Kidney (tissue), 14 donors: Measurements from ENCODE around the gene PITPNM3. TPM values are rescaled to one million over a fixed set of nuclear protein-coding genes. Genes with fewer than 3 reads are reported as not detected.
A peak's percentile ranks its signal among the peaks of the same experiment; 100 is the strongest.

Experiments
- DNase-seq, 5 donors: peaks; one replicate each; pipeline ENCODE4 v3.0.0-alpha.2; 2013 to 2020
- FAIRE-seq: peaks from 2 replicates; lab custom pipeline; 2012; peaks lifted over from hg19 to GRCh38; lab: Jason Lieb, UNC
- H3K27ac ChIP-seq, 2 donors: one replicate each; pipeline ENCODE4 v1.7.0; 2013; ENCODE audit warnings: low read depth in 2 of 2, low read length in 2 of 2, inconsistent platforms in 1 of 2
- H3K27me3 ChIP-seq: one replicate; pipeline ENCODE4 v1.7.1; 2013; ENCODE audit warnings: low read length, inconsistent platforms; ENCODE audit not compliant: control insufficient read depth, insufficient read depth
- H3K36me3 ChIP-seq, 3 donors: one replicate each; pipeline versions ENCODE4 v1.7.0 to v1.7.1; 2013; ENCODE audit warnings: low read length in 3 of 3, control low read depth in 1 of 3, inconsistent platforms in 1 of 3; ENCODE audit not compliant: insufficient read depth in 3 of 3, control insufficient read depth in 2 of 3
- H3K4me1 ChIP-seq, 3 donors: one replicate each; pipeline versions ENCODE4 v1.7.0 to v1.7.1; 2013; ENCODE audit warnings: low read length in 3 of 3, inconsistent platforms in 1 of 3, low read depth in 1 of 3; ENCODE audit not compliant: control insufficient read depth in 2 of 3, insufficient read depth in 2 of 3
- H3K4me3 ChIP-seq, 3 donors: one replicate each; pipeline versions ENCODE4 v1.7.0 to v1.8.1; 2013; ENCODE audit warnings: low read length in 3 of 3, control low read depth in 1 of 3, inconsistent platforms in 1 of 3
- H3K9ac ChIP-seq, 3 donors: one replicate each; pipeline versions ENCODE4 v1.7.0 to v1.7.1; 2013; ENCODE audit warnings: low read length in 3 of 3, control low read depth in 1 of 3, inconsistent platforms in 1 of 3
- H3K9me3 ChIP-seq, 3 donors: one replicate each; pipeline versions ENCODE4 v1.7.0 to v1.7.1; 2013; ENCODE audit warnings: low read length in 3 of 3, control low read depth in 1 of 3, inconsistent platforms in 1 of 3; ENCODE audit not compliant: control insufficient read depth in 2 of 3, insufficient read depth in 1 of 3
- intact Hi-C: fragments of 100-400 bp; cut with DNase I; formaldehyde crosslinking; loops from one replicate; pipeline ENCODE4 v1.11.1; 2022
- polyA plus RNA-seq: library from polyadenylated mRNA; stranded (reverse); fragments of 350-450 nt; fragmentation: Illumina TruSeq; extraction: RNeasy Lipid Tissue Mini Kit (QIAGEN cat#74804); gene quantifications from one replicate; pipeline ENCODE4 v1.2.3, GENCODE V29; 2014; ENCODE audit warnings: low read depth, low replicate concordance; ENCODE audit not compliant: insufficient read depth
- total RNA-seq: library from RNA; stranded (reverse); fragmentation: NEBNext Ultra II Directional; extraction: Animal tissue kit (Norgen Biotek cat#: 25700); gene quantifications from one replicate; pipeline ENCODE4 v1.2.1, GENCODE V29; 2021
- TF ChIP-seq, protein P1 (sequence below): IDR thresholded peaks from 3 replicates; pipeline ENCODE4 v1.5.1; 2012; ENCODE audit warnings: mild to moderate bottlenecking, moderate library complexity, borderline replicate concordance; ENCODE audit not compliant: insufficient read depth; ENCODE audit errors: extremely low read depth
- donor health status: control.
- donor health status: control.
- donor health status: control.
- donor health status: control.
- donor health status: control.
- donor health status: DM: yes; HTN: yes; CAD: no.
- donor health status: Normal renal cell carcinoma (clear cell type).

Gene PITPNM3
- total and polyA plus RNA-seq, 2 donors from 2014 or later = 1.8 to 9.1 TPM

DNA sequence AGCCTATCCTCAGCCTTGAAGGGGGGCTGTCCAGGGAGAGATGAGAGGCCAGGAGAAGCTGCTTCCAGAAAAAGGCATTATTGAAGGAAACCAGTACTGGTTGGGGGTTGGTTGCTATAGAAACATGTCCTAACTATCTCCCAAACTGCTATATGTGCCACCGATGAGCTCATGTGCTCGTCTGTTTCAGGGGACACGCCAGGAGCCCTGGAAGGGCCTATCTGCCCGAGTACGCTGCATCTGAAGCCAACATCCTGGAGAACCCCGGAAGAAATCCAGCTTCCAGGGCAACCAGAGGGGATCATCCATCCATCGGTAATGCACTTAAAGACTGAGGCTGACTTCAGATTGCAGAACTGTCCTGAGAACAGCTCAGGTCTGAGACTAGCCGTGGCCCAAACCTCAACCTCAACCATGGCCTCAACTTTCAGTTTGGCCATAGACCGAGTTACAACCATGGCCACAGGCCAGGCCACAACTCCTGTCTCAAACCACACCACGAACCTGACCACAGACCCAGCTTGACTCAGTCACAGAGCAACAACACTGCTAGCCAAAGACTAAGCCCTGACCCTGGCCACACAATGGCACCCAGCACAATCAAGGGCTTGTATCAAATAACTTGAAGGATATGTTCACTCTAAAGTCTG, 10.2 kb downstream of the PITPNM3 start:
- H3K9me3 ChIP-seq = no peaks in the 10 kb centered on the region
- TF ChIP-seq, protein P1, sequence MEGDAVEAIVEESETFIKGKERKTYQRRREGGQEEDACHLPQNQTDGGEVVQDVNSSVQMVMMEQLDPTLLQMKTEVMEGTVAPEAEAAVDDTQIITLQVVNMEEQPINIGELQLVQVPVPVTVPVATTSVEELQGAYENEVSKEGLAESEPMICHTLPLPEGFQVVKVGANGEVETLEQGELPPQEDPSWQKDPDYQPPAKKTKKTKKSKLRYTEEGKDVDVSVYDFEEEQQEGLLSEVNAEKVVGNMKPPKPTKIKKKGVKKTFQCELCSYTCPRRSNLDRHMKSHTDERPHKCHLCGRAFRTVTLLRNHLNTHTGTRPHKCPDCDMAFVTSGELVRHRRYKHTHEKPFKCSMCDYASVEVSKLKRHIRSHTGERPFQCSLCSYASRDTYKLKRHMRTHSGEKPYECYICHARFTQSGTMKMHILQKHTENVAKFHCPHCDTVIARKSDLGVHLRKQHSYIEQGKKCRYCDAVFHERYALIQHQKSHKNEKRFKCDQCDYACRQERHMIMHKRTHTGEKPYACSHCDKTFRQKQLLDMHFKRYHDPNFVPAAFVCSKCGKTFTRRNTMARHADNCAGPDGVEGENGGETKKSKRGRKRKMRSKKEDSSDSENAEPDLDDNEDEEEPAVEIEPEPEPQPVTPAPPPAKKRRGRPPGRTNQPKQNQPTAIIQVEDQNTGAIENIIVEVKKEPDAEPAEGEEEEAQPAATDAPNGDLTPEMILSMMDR = no peak
- no peaks in the 10 kb centered on the region for H3K27me3 ChIP-seq
- no peak overlapping the region for H3K27ac ChIP-seq
- intact Hi-C loops = no loop called here
- H3K9ac ChIP-seq = no peak overlapping the region
- DNase-seq (no peak), FAIRE-seq (no peak)
- H3K4me1 ChIP-seq = peaks cover 0 to 2% (median 0%) of the 10 kb centered on the region in 3 donors
- no peaks in the 10 kb centered on the region for H3K36me3 ChIP-seq
- H3K4me3 ChIP-seq = no peak overlapping the region

DNA sequence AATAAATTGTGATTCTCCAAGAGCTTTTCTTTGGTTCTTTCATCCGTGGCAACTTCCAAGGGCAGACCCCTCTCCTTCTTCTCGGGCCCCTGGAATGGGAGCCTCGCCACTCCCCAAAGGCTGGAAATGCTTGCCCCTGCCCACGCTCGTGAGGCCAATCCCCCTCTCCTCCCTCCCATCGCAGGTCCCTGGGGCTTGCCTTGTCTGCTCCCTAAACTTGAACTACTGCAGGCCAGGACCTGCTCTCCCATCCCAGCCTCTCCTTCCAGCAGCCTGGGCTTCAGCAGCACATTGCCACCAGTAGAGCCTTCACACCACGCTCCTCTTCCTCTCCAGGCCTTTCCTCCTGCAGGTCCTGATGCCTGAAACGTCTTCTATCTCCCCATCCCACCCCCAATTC, 11.1 kb downstream of the PITPNM3 start:
- H3K4me1 ChIP-seq = peaks cover 0 to 2% (median 0%) of the 10 kb centered on the region in 3 donors
- DNase-seq = peak in 1 of 5 donors; percentile 28
- no peaks in the 10 kb centered on the region for H3K9me3 ChIP-seq
- no peak overlapping the region for H3K27ac ChIP-seq
- TF ChIP-seq, protein P1 = no peak
- FAIRE-seq = no peak
- H3K36me3 ChIP-seq = no peaks in the 10 kb centered on the region
- H3K27me3 ChIP-seq = no peaks in the 10 kb centered on the region
- no peak overlapping the region for H3K4me3 ChIP-seq
- intact Hi-C loops = no loop called here
- H3K9ac ChIP-seq = no peak overlapping the region

DNA sequence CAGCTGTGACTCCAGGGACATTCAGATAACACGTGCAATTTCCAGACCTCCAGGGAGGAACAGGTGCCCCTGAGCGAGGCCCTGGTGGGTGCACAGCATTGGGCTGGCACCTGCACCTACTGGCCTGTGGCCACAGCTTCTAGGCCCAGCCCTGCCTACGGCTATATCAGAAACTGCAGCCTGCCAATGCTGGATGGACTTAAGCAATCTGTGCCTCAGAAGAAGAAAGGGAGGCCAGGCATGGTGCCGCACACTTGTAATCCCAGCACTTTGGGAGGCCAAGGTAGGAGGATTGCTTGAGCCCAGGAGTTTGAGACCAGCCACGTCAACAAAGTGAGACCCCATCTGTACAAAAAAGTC, 12.4 kb downstream of the PITPNM3 start:
- Histone ChIP-seq H3K27ac (no peak overlapping the region), H3K36me3 (no peaks in the 10 kb centered on the region), H3K9me3 (no peaks in the 10 kb centered on the region), H3K9ac (no peak overlapping the region), H3K4me1 (peaks cover 0 to 2% (median 0%) of the 10 kb centered on the region in 3 donors), H3K4me3 (no peak overlapping the region), H3K27me3 (no peaks in the 10 kb centered on the region)
- intact Hi-C loops = no loop called here
- FAIRE-seq (no peak), DNase-seq (no peak)
- TF ChIP-seq, protein P1 = no peak
